Muscle of leg (tissue), 11 donors: ENCODE data around the gene CALY. TPM values are rescaled to one million over a fixed set of nuclear protein-coding genes. Genes with fewer than 3 reads are reported as not detected.

ENCODE experiments used
- DNase-seq: peaks from one replicate; pipeline ENCODE4 v3.0.0; 2013
- H3K27ac ChIP-seq: one replicate; pipeline ENCODE4 v1.5.1; 2013; ENCODE audit warnings: mild to moderate bottlenecking, low read length, control low read depth
- H3K27me3 ChIP-seq: one replicate; pipeline ENCODE4 v1.6.1; 2013; ENCODE audit warnings: low read length; ENCODE audit not compliant: control insufficient read depth, insufficient read depth
- H3K36me3 ChIP-seq: one replicate; pipeline ENCODE4 v1.6.1; 2013; ENCODE audit warnings: low read length; ENCODE audit not compliant: control insufficient read depth, insufficient read depth
- H3K4me1 ChIP-seq: one replicate; pipeline ENCODE4 v1.6.1; 2013; ENCODE audit warnings: low read length; ENCODE audit not compliant: control insufficient read depth, insufficient read depth
- H3K4me3 ChIP-seq: one replicate; pipeline ENCODE4 v1.5.1; 2013; ENCODE audit warnings: low read length, control low read depth
- H3K9me3 ChIP-seq: replicated peaks from 2 replicates; pipeline ENCODE4 v1.6.1; 2013; ENCODE audit warnings: low read depth, low read length; ENCODE audit not compliant: control insufficient read depth
- WGBS: methylation state at CpG from one replicate; pipeline ENCODE4 v1.1.5; 2013; ENCODE audit warnings: missing lambda C conversion rate; ENCODE audit not compliant: insufficient coverage; 5-methylcytosine and 5-hydroxymethylcytosine counted together
- polyA plus RNA-seq, 8 donors: library from polyadenylated mRNA; unstranded; fragments of 120-200 nt; gene quantifications; one replicate each; pipeline versions ENCODE4 v1.2.1 to v1.2.3, GENCODE V29; 2013; ENCODE audit warnings: inconsistent platforms in 1 of 8, low replicate concordance in 1 of 8; ENCODE audit not compliant: insufficient read length in 8 of 8, insufficient read depth in 1 of 8
- total RNA-seq: library from RNA; stranded (reverse); fragments of 120-200 nt; gene quantifications from one replicate; pipeline ENCODE4 v1.2.4, GENCODE V29; 2013

The CALY gene
- total and polyA plus RNA-seq, 9 donors: 0.08 to 0.16 TPM; not detected in 7

GRCh38 chr10:133341983-133342382 lies 5.3 kb upstream of the CALY start:
- Histone ChIP-seq H3K9me3 (no peaks in the 10 kb centered on the region), H3K4me1 (no peaks in the 10 kb centered on the region), H3K4me3 (no peak overlapping the region), H3K36me3 (no peaks in the 10 kb centered on the region), H3K27ac (no peak overlapping the region), H3K27me3 (peaks cover 44% of the 10 kb centered on the region)
- WGBS: 93% methylated on average over 3 of the region's 4 CpGs
- DNase-seq: no peak

GRCh38 chr10:133339708-133340380 lies 3.1 kb upstream of the CALY start:
- H3K4me1 ChIP-seq: peaks cover 17% of the 10 kb centered on the region
- WGBS: 92% methylated on average over 13 of the region's 13 CpGs
- H3K27ac ChIP-seq: no peak overlapping the region
- H3K36me3 ChIP-seq: no peaks in the 10 kb centered on the region
- no peaks in the 10 kb centered on the region for H3K9me3 ChIP-seq
- H3K4me3 ChIP-seq: no peak overlapping the region
- peaks cover 53% of the 10 kb centered on the region for H3K27me3 ChIP-seq
- no peak for DNase-seq

GRCh38 chr10:133338080-133339071 lies 1.7 kb upstream of the CALY start:
- no peak for DNase-seq
- Histone ChIP-seq H3K27me3 (peaks cover 55% of the 10 kb centered on the region), H3K4me1 (peaks cover 20% of the 10 kb centered on the region), H3K9me3 (no peaks in the 10 kb centered on the region), H3K4me3 (no peak overlapping the region), H3K27ac (no peak overlapping the region), H3K36me3 (no peaks in the 10 kb centered on the region)
- WGBS: 91% methylated on average over 9 of the region's 10 CpGs

- Histone ChIP-seq H3K36me3 (no peaks in the 10 kb centered on the region), H3K27me3 (peaks cover 58% of the 10 kb centered on the region), H3K4me1 (peaks cover 20% of the 10 kb centered on the region), H3K27ac (no peak overlapping the region), H3K9me3 (no peaks in the 10 kb centered on the region), H3K4me3 (no peak overlapping the region)
- WGBS: 83% methylated on average over 3 of the region's 3 CpGs
- DNase-seq: no peak
Measured at GRCh38 chr10:133337370-133337725, 652 bp upstream of the CALY start.

GRCh38 chr10:133336118-133336576 lies 549 bp downstream of the CALY start:
- peaks cover 63% of the 10 kb centered on the region for H3K27me3 ChIP-seq
- no peaks in the 10 kb centered on the region for H3K36me3 ChIP-seq
- DNase-seq: no peak
- no peak overlapping the region for H3K27ac ChIP-seq
- peaks cover 20% of the 10 kb centered on the region for H3K4me1 ChIP-seq
- H3K4me3 ChIP-seq: no peak overlapping the region
- no peaks in the 10 kb centered on the region for H3K9me3 ChIP-seq
- 2% methylated on average over 34 of the region's 41 CpGs for whole genome bisulfite sequencing

GRCh38 chr10:133335246-133336117 lies 1.2 kb downstream of the CALY start:
- 3% methylated on average over 59 of the region's 75 CpGs for WGBS
- H3K27ac ChIP-seq: no peak overlapping the region
- H3K4me3 ChIP-seq: peak overlapping the region; percentile 24
- no peaks in the 10 kb centered on the region for H3K9me3 ChIP-seq
- peaks cover 20% of the 10 kb centered on the region for H3K4me1 ChIP-seq
- H3K36me3 ChIP-seq: no peaks in the 10 kb centered on the region
- H3K27me3 ChIP-seq: peaks cover 68% of the 10 kb centered on the region
- peak; percentile 85 for DNase-seq

- H3K27me3 ChIP-seq: peaks cover 72% of the 10 kb centered on the region
- peak overlapping the region; percentile 24 for H3K4me3 ChIP-seq
- no peak overlapping the region for H3K27ac ChIP-seq
- no peaks in the 10 kb centered on the region for H3K9me3 ChIP-seq
- DNase-seq: no peak
- no peaks in the 10 kb centered on the region for H3K36me3 ChIP-seq
- WGBS: 15% methylated on average over 39 of the region's 51 CpGs
- peaks cover 24% of the 10 kb centered on the region for H3K4me1 ChIP-seq
Measured at GRCh38 chr10:133334503-133335245, 2.0 kb downstream of the CALY start.

GRCh38 chr10:133332936-133333699 lies 3.6 kb downstream of the CALY start:
- peaks cover 27% of the 10 kb centered on the region for H3K4me1 ChIP-seq
- H3K36me3 ChIP-seq: no peaks in the 10 kb centered on the region
- 75% methylated on average over 28 of the region's 30 CpGs for WGBS
- peaks cover 86% of the 10 kb centered on the region for H3K27me3 ChIP-seq
- H3K9me3 ChIP-seq: no peaks in the 10 kb centered on the region
- no peak overlapping the region for H3K27ac ChIP-seq
- no peak for DNase-seq
- no peak overlapping the region for H3K4me3 ChIP-seq
